IPS-18c (cell line): Measurements from ENCODE around the gene INPP5E.

Experiments
- H3K4me3 ChIP-seq: 2 replicates; pipeline ENCODE4 v1.7.0; 2013; ENCODE audit warnings: low read depth, mild to moderate bottlenecking, low read length, moderate library complexity; ENCODE audit not compliant: insufficient read depth
- H3K9me3 ChIP-seq: one replicate; pipeline ENCODE4 v1.6.1; 2013; ENCODE audit warnings: mild to moderate bottlenecking, low read length, moderate library complexity; ENCODE audit not compliant: control insufficient read depth, insufficient read depth

The INPP5E gene

GRCh38 chr9:136474974-136475865 lies 35.6 kb upstream of the INPP5E start:
- Histone ChIP-seq H3K9me3 (peaks cover 3% of the 10 kb centered on the region), H3K4me3 (no peak overlapping the region)

GRCh38 chr9:136474021-136474640 lies 34.5 kb upstream of the INPP5E start:
- Histone ChIP-seq H3K4me3 (no peak overlapping the region), H3K9me3 (peaks cover 3% of the 10 kb centered on the region)

- H3K4me3 ChIP-seq = no peak overlapping the region
- H3K9me3 ChIP-seq = peaks cover 3% of the 10 kb centered on the region
These were observed 33.7 kb upstream of the INPP5E start for GRCh38 chr9:136473354-136473721.

GRCh38 chr9:136472640-136473353 lies 33.2 kb upstream of the INPP5E start:
- H3K9me3 ChIP-seq = peaks cover 3% of the 10 kb centered on the region

GRCh38 chr9:136471802-136472487 lies 32.3 kb upstream of the INPP5E start:
- Histone ChIP-seq H3K9me3 (peaks cover 3% of the 10 kb centered on the region), H3K4me3 (no peak overlapping the region)

More at GRCh38 chr9:136472640-136473353, 33.2 kb upstream of the INPP5E start:
- no peak overlapping the region for H3K4me3 ChIP-seq

- peaks cover 3% of the 10 kb centered on the region for H3K9me3 ChIP-seq
- H3K4me3 ChIP-seq = no peak overlapping the region
These were observed 31.3 kb upstream of the INPP5E start for GRCh38 chr9:136470792-136471469.

GRCh38 chr9:136470356-136470755 lies 30.7 kb upstream of the INPP5E start:
- peaks cover 3% of the 10 kb centered on the region for H3K9me3 ChIP-seq
- H3K4me3 ChIP-seq = no peak overlapping the region

- Histone ChIP-seq H3K9me3 (peaks cover 3% of the 10 kb centered on the region), H3K4me3 (no peak overlapping the region)
These were observed 28.1 kb upstream of the INPP5E start for GRCh38 chr9:136467766-136468165.

- no peaks in the 10 kb centered on the region for H3K9me3 ChIP-seq
- no peak overlapping the region for H3K4me3 ChIP-seq
These were observed 26.5 kb upstream of the INPP5E start for GRCh38 chr9:136466155-136466541.

GRCh38 chr9:136465500-136466154 lies 26.0 kb upstream of the INPP5E start:
- H3K4me3 ChIP-seq = no peak overlapping the region

GRCh38 chr9:136464241-136464640 lies 24.6 kb upstream of the INPP5E start:
- H3K9me3 ChIP-seq = no peaks in the 10 kb centered on the region
- H3K4me3 ChIP-seq = no peak overlapping the region

More at GRCh38 chr9:136465500-136466154, 26.0 kb upstream of the INPP5E start:
- no peaks in the 10 kb centered on the region for H3K9me3 ChIP-seq

GRCh38 chr9:136463578-136463977 lies 23.9 kb upstream of the INPP5E start:
- Histone ChIP-seq H3K9me3 (no peaks in the 10 kb centered on the region), H3K4me3 (no peak overlapping the region)

- H3K4me3 ChIP-seq = no peak overlapping the region
- H3K9me3 ChIP-seq = no peaks in the 10 kb centered on the region
These were observed 23.0 kb upstream of the INPP5E start for GRCh38 chr9:136462664-136463063.

GRCh38 chr9:136460772-136461325 lies 21.2 kb upstream of the INPP5E start:
- no peak overlapping the region for H3K4me3 ChIP-seq
- H3K9me3 ChIP-seq = no peaks in the 10 kb centered on the region

- Histone ChIP-seq H3K9me3 (no peaks in the 10 kb centered on the region), H3K4me3 (no peak overlapping the region)
These were observed 19.8 kb upstream of the INPP5E start for GRCh38 chr9:136459425-136459824.

- no peak overlapping the region for H3K4me3 ChIP-seq
These were observed 17.7 kb upstream of the INPP5E start for GRCh38 chr9:136457326-136457725.

More at GRCh38 chr9:136457326-136457725, 17.7 kb upstream of the INPP5E start:
- no peaks in the 10 kb centered on the region for H3K9me3 ChIP-seq
